OCI-LY1 (cell line): ENCODE results near the gene APC.

Source experiments
- H2AFZ ChIP-seq: fragments of 200-600 bp; sonication (generic), shearing (Covaris generic); 2 replicates; pipeline ENCODE4 v1.6.0; 2014; ENCODE audit warnings: antibody characterized with exemption, mild to moderate bottlenecking, low read length
- H3F3A ChIP-seq: fragments of 200-600 bp; sonication (generic), shearing (Covaris generic); 2 replicates; pipeline ENCODE4 v1.6.0; 2014; ENCODE audit warnings: mild to moderate bottlenecking, antibody characterized with exemption, low read length, moderate library complexity; ENCODE audit not compliant: insufficient read depth
- H3K27ac ChIP-seq: fragments of 200-600 bp; sonication (generic); 2 replicates; pipeline ENCODE4 v1.5.1; 2014; ENCODE audit warnings: low read length, mixed run types, mild to moderate bottlenecking, low read depth; ENCODE audit not compliant: poor library complexity, severe bottlenecking
- H3K27me3 ChIP-seq: fragments of 200-600 bp; sonication (generic); 2 replicates; pipeline ENCODE4 v1.6.0; 2014; ENCODE audit warnings: antibody characterized with exemption, mild to moderate bottlenecking, low read length, moderate library complexity; ENCODE audit not compliant: insufficient read depth
- H3K36me3 ChIP-seq: fragments of 200-600 bp; sonication (generic); 2 replicates; pipeline ENCODE4 v1.6.1; 2014; ENCODE audit warnings: mild to moderate bottlenecking, antibody characterized with exemption, low read length, moderate library complexity, mixed read lengths; ENCODE audit not compliant: insufficient read depth
- H3K4me1 ChIP-seq: fragments of 200-600 bp; sonication (generic); 2 replicates; pipeline ENCODE4 v1.5.1; 2014; ENCODE audit warnings: mild to moderate bottlenecking, low read length, moderate library complexity; ENCODE audit not compliant: insufficient read depth, severe bottlenecking
- H3K4me2 ChIP-seq: fragments of 200-600 bp; sonication (generic), shearing (Covaris generic); 2 replicates; pipeline ENCODE4 v1.6.1; 2014; ENCODE audit warnings: low read length
- H3K4me3 ChIP-seq: fragments of 200-600 bp; sonication (generic); 2 replicates; pipeline ENCODE4 v1.5.1; 2014; ENCODE audit warnings: low read length, low read depth, mild to moderate bottlenecking, mixed read lengths; ENCODE audit not compliant: poor library complexity, severe bottlenecking
- H3K79me2 ChIP-seq: fragments of 200-600 bp; shearing (Covaris generic); 2 replicates; pipeline ENCODE4 v1.6.1; 2016; ENCODE audit warnings: mixed run types, low read length, mixed read lengths; ENCODE audit not compliant: insufficient read depth
- H3K9ac ChIP-seq: fragments of 200-600 bp; sonication (generic), shearing (Covaris generic); 2 replicates; pipeline ENCODE4 v1.6.1; 2014; ENCODE audit warnings: mild to moderate bottlenecking, low read length, mixed read lengths
- H3K9me2 ChIP-seq: fragments of 200-600 bp; sonication (generic), shearing (Covaris generic); 2 replicates; pipeline ENCODE4 v1.6.1; 2014; ENCODE audit warnings: low read depth, mild to moderate bottlenecking, low read length, mixed read lengths
- H3K9me3 ChIP-seq: fragments of 200-600 bp; shearing (Covaris generic); 2 replicates; pipeline ENCODE4 v1.6.1; 2014; ENCODE audit warnings: low read length, mixed read lengths
- H4K20me1 ChIP-seq: fragments of 200-600 bp; sonication (generic), shearing (Covaris generic); 2 replicates; pipeline ENCODE4 v1.6.0; 2016; ENCODE audit warnings: mild to moderate bottlenecking, low read length; ENCODE audit not compliant: insufficient read depth
- EZH2 ChIP-seq: fragments of 200-600 bp; sonication (generic), shearing (Covaris generic); IDR thresholded peaks from 2 replicates; pipeline ENCODE4 v1.8.0; 2017; ENCODE audit warnings: borderline replicate concordance, mixed run types, mild to moderate bottlenecking, antibody characterized with exemption, low read length, moderate library complexity, mixed read lengths
- TF ChIP-seq, protein P1 (sequence below): fragments of 200-600 bp; sonication (generic), shearing (Covaris generic); IDR thresholded peaks from 2 replicates; pipeline ENCODE4 v1.5.1; 2017; ENCODE audit warnings: mild to moderate bottlenecking, antibody characterized with exemption, low read length, moderate library complexity, mixed read lengths

Gene APC

DNA sequence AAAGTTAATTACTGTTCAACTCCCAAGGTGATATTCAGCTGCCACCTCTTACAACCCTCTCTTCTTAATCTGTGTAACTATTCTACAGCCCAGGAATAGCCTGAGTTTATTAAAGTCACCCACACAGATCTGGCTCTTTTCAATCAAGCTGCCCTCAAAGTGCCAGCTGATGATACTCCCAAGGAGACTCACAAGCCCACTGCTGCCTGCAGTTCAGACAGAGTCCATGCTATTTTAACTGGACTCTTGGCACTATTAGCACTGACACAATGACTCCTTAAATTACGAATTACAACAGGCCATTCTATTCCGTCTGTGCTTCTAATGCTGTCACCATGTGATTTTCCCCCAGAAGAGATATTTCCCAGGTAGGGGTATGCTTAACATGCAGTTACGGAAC lies 158.0 kb downstream of the APC start:
- no peaks in the 10 kb centered on the region for H3K9me2 ChIP-seq
- peaks cover 61% of the 10 kb centered on the region for H3K36me3 ChIP-seq
- no peak overlapping the region for H3K9ac ChIP-seq
- H3K27me3 ChIP-seq: no peaks in the 10 kb centered on the region
- no peak overlapping the region for H3K4me3 ChIP-seq
- no peaks in the 10 kb centered on the region for H3K9me3 ChIP-seq
- no peaks in the 10 kb centered on the region for H3K79me2 ChIP-seq
- H2AFZ ChIP-seq: no peak overlapping the region
- H3F3A ChIP-seq: no peaks in the 10 kb centered on the region
- no peak overlapping the region for H3K27ac ChIP-seq
- no peak for TF ChIP-seq EZH2
- TF ChIP-seq, protein P1, sequence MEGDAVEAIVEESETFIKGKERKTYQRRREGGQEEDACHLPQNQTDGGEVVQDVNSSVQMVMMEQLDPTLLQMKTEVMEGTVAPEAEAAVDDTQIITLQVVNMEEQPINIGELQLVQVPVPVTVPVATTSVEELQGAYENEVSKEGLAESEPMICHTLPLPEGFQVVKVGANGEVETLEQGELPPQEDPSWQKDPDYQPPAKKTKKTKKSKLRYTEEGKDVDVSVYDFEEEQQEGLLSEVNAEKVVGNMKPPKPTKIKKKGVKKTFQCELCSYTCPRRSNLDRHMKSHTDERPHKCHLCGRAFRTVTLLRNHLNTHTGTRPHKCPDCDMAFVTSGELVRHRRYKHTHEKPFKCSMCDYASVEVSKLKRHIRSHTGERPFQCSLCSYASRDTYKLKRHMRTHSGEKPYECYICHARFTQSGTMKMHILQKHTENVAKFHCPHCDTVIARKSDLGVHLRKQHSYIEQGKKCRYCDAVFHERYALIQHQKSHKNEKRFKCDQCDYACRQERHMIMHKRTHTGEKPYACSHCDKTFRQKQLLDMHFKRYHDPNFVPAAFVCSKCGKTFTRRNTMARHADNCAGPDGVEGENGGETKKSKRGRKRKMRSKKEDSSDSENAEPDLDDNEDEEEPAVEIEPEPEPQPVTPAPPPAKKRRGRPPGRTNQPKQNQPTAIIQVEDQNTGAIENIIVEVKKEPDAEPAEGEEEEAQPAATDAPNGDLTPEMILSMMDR: no peak
- no peaks in the 10 kb centered on the region for H3K4me1 ChIP-seq
- H4K20me1 ChIP-seq: no peaks in the 10 kb centered on the region
- no peak overlapping the region for H3K4me2 ChIP-seq
